Daoy (cell line): ENCODE results near the gene TUBB1. TPM values are rescaled to one million over a fixed set of nuclear protein-coding genes. Genes with fewer than 3 reads are reported as not detected.

Source experiments
- DNase-seq: peaks from one replicate; pipeline ENCODE4 v3.0.0-alpha.2; 2015; ENCODE audit warnings: low read depth
- total RNA-seq: library from RNA; depleted of rRNA; stranded (reverse); fragments of >200 nt; shearing (Covaris generic); gene quantifications from 2 replicates; pipeline ENCODE4 v1.2.3, GENCODE V29; 2014

Gene TUBB1
- total RNA-seq, 1 experiment from 2014 or later = not detected

DNA sequence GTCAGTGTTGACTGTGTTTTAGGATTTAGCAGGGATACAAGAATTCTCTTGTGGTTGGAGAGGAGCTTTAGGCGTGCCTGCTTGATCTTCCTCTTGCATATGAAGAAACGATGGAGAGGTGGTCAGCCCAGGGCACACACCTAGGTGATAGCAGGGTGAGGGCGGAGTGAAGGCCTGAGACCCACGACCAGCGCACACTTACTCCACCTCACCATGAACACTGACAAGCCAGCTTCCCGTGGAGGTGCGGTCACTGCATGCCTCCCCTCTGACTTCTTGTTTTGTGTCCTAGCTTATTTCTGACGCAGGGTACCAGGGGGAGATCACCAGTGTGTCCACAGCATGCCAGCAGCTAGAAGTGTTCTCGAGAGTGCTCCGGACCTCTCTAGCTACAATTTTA, 30.0 kb upstream of the TUBB1 start:
- DNase-seq = no peak

GRCh38 chr20:58990651-58991445, 28.4 kb upstream of the TUBB1 start:
- DNase-seq = no peak

DNA sequence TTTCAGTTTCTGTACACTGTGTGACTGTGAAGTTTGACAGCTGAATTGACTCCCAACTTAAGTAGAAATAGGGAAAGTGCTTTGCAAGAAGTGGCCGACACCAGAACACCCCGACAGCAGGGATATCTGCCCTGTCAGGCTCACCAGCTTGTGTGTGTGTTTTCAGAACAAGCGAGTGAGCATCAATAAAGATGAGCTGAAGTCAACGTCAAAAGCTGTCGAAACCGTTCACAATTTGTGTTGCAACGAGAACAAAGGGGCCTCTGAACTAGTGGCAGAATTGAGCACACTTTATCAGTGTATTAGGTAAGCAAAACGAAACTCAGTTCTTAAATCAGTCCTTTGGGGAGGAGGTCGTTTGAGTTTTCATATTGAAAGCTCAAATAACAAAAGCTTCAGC, 27.5 kb upstream of the TUBB1 start:
- no peak for DNase-seq

DNA sequence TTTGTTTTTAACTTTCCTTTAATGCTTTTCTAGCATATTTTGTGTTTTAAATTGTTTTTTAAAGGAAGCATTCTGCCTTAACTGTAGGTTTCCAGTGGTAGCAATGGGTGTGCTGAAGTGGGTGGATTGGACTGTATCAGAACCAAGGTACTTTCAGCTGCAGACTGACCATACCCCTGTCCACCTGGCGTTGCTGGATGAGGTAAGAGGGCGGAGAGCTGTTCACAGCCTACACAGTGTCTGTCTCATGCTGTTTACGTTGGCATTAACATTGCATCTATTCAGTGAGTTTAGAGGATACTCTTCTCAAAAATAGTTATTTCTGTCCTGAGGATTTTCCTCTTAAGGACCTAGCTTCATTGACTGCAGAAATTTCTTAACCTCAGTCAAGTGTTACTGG, 26.3 kb upstream of the TUBB1 start:
- no peak for DNase-seq

DNA sequence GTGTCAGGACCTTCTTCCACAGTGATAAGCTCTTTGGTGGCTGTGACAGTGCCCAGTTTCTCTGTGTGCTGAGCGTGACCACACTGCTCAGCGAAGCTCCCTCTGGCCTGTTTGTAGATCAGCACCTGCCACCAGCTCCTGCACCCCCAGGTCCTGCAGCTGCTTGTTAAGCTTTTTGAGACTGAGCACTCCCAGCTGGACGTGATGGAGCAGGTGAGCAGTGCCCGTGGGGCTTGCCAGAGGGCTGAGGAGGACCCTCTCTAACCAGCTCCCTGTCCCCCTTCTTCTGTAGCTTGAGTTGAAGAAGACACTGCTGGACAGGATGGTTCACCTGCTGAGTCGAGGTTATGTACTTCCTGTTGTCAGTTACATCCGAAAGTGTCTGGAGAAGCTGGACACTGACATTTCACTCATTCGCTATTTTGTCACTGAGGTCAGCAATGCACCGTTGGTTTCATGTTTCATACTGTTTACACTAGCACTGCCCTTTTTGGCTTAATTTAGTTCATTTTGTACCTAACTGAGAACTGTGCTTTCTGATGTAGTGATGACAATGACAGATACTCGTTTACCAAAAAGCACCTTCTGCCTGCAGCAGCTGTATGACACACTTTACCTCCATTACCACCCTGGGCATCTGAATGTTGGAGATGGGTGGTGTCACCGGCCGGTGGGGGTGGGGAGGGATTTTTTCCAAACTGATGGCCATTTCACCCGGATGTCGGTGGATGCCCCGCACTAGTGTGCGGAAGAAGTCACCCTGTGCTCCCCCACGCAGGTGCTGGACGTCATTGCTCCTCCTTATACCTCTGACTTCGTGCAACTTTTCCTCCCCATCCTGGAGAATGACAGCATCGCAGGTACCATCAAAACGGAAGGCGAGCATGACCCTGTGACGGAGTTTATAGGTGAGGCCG, 25.6 kb upstream of the TUBB1 start:
- no peak for DNase-seq

DNA sequence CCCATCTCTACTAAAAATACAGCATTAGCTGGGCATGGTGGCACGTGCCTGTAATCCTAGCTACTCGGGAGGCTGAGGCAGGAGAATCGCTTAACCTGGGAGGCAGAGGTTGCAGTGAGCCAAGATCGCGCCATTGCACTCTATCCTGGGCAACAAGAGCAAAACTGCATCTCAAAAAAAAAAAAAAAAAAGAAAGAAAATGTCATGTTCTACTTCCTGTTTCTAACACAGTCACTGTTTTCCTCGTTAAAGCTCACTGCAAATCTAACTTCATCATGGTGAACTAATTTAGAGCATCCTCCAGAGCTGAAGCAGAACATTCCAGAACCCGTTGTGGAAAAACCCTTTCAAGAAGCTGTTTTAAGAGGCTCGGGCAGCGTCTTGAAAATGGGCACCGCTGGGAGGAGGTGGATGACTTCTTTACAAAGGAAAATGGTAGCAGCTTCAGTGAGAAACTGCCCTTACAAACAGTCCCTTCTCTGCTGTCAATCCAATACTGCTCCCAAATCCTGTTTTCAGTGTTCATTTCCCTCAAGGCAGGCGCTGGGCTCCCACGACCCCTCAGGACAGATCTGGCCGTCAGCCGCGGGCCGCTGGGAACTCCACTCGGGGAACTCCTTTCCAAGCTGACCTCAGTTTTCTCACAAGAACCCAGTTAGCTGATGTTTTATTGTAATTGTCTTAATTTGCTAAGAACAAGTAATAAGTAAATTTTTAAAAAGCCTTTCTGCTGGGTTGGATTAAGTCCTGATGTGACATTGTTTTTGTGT, 24.7 kb upstream of the TUBB1 start:
- DNase-seq = no peak

DNA sequence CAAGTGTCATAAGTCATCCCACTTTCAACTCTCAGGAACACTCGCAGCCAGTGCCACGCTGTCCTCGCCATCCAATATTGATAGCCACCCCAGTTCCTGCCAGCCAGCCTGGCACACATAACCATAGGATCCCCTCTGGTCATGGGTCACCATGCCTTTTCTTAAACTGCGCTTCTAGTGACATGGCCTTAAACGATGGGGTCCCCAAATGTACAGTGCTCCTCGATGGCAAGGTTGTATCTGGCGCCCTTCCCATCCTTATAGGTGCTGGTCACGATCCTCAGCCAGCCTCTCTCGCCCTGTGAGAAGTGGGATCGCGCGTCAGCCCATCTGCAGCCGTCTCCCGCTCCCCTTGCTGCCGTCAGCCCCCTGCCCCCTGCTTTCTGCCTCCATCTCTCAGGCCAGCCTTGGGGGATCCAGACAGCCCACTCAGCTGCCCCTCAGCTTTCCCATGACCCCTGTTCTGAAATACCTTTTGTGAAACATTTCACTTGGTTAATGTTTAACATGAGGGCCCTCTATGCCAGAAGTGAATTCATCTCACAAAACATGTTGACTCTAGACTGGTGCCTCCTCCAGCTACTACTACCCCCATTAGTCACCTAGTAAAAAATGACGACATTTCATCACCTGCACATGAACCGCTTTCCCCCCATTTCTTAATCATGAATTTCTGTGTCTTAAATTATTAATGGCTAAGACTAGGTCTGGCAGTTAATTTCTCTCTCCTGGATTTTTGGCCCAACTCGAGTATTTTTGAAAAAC, 23.6 kb upstream of the TUBB1 start:
- DNase-seq = no peak

GRCh38 chr20:58996226-58996611, 23.0 kb upstream of the TUBB1 start:
- DNase-seq = no peak

GRCh38 chr20:58997141-58997770, 22.0 kb upstream of the TUBB1 start:
- DNase-seq = no peak

DNA sequence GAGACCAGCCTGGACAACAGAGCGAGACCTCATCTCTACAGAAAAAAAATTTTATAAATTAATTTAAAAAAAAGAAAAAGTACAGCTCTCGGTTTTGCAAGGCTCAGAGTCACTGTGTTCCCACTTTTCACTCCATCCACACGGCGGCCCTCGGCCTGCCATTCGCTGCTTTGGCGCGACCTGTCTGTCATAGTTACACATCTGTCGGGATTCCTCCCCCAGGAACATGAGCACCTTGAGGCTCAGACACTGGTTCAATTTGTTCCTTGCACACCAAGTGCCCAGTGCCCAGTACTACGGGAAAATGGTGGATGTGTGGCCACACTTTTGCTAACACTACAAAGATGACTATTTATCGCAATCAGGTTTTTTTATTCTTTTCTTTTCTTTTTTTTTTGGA, 20.6 kb upstream of the TUBB1 start:
- DNase-seq = no peak

GRCh38 chr20:59000326-59000725, 18.9 kb upstream of the TUBB1 start:
- DNase-seq = no peak

DNA sequence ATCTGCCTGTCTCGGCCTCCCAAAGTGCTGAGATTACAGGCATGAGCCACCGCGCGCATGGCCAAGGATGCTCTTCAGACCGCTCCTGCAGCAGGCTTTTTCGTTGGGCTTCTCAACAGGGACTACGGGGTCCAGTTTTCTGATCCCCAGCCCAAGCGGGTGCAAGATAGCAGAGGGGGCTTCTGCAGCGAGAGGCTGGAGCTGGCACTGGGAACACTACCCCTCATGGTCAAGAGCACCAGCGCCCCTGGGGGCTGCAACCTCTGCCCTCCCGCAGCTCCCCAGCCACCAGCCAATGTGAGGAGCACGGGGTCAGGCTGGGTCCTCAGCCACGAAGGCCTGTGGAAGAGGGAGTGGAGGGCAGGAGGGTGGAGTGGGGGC, 18.2 kb upstream of the TUBB1 start:
- DNase-seq = no peak

GRCh38 chr20:59001449-59002171, 17.6 kb upstream of the TUBB1 start:
- DNase-seq = no peak

DNA sequence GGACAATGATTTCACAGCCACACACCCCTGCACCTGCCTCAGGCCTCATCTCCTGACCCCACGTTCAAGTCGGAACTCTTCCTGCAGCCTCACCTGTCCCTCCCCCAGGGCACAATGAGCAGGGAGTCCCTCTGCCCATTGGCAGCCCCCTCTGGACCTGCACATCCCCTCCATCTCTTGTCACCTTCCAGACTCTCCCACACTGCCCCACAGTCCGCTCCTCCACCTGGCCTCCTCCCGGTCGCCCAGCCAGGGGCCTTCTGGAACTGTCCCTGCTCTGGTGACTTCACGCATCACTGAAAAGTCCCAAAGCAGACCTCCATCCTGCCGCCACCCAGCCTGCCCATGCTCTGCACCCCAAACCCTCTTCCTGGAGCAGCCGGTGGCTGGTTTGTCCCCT, 16.8 kb upstream of the TUBB1 start:
- no peak for DNase-seq

GRCh38 chr20:59002874-59003399, 16.3 kb upstream of the TUBB1 start:
- DNase-seq = no peak

GRCh38 chr20:59003836-59004492, 15.3 kb upstream of the TUBB1 start:
- DNase-seq = no peak

- no peak for DNase-seq
Measured at GRCh38 chr20:59004493-59004762, 14.8 kb upstream of the TUBB1 start.

DNA sequence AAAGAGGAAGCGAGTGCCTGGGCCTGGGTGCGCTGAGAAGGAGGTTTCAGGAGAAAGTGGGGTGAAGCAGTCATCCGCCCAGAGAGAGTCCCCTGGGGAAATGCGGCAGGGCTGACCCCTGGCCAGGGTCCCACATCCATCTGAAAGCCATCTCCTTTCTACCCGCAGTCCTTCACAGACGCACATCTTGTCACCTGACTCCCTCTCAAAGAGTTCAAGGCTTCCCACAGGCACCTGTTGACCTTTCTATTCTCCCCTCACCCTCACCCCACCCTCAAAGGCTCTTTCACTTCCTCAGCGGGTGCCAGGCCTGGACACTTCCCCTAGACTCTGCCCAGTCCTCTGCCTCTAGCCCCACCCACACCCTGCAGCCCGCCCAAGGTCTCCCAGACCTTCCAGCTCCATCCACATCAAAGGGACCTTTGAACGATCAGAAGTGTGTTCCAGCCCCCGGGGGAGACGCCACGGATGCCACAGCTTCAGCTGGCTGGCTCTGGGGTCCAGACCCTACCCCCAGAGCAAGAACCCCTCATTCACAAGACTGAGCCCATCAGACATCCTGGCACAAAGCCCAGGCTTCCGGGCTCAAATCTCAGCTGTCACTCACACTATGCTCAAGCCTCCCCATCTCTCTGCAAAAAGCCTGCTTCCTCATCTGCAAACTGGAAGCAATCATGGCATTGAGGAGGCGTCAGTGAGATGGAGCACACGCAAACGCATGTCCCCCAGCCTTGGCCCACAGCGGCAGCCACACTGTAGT, 14.3 kb upstream of the TUBB1 start:
- no peak for DNase-seq

GRCh38 chr20:59005523-59006166, 13.6 kb upstream of the TUBB1 start:
- no peak for DNase-seq
